HG03521 (cell line): ENCODE results near the gene PARP8.
"Not testable (repeated sequence)": the region's sequence is repeated elsewhere in the genome, so short reads cannot be mapped to it uniquely, and the experiment has no call there.

Source experiments
- ATAC-seq: cut with Tn5 transposase; IDR thresholded peaks from one replicate; pipeline ENCODE4 v1.9.1; 2021; ENCODE audit warnings: mild to moderate bottlenecking, moderate library complexity; ENCODE audit not compliant: unreplicated experiment

The PARP8 gene

DNA sequence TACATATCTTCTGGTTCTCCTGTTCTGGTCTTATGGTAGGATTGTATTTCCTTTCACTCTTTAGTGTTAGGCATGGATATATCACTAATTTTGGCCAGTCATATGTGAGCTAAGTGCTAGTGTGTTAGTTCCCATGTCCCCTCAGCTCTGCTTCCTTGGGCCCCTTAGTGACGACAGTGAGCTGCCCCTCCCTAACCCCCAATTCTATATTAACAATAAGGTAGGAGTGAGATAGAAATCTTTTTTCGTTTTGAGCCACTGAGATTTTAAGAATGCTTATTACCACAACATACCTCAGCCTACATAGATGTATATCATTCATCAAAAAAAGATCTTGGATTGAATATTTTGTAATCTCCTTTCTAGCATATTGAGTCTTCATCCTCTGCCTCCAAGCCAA is 100.5 kb downstream of the PARP8 start:
- no peak for ATAC-seq

DNA sequence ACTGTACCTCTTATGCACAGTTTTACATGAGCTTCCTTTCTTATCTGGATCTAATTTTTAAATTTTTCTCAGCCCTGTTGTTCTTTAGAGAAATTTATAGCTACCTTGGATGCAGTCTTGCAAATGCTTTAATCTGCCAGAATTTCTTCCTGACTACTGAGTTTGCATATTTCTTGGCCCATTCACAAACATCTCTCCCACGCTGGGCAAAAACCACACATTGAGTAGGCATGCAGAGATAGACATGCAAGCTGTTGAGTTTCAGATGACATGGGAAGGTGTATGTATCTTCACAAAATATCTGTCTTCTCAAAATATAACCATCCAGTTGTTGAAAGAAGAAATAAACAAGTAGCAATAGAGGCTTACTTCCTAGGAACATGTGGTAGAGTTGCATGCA is 101.2 kb downstream of the PARP8 start:
- no peak for ATAC-seq

DNA sequence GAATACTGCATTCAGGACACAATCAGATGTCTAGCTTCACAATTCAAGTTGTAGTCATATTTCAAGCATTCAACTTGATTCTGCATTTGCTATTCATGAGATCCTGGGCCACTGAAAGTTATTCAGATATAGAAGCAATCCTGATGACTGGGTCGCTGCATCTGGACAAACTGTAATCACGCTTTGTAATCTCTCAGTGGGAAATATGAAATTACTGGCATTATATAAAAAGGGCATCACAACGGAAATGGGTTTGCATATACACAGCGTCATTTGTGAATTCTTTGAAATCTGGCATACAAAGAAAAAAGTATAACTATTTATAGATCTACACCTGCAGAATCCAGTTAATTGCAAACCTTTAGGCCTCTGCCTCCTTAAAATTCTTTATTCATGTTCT is 102.2 kb downstream of the PARP8 start:
- no peak for ATAC-seq

DNA sequence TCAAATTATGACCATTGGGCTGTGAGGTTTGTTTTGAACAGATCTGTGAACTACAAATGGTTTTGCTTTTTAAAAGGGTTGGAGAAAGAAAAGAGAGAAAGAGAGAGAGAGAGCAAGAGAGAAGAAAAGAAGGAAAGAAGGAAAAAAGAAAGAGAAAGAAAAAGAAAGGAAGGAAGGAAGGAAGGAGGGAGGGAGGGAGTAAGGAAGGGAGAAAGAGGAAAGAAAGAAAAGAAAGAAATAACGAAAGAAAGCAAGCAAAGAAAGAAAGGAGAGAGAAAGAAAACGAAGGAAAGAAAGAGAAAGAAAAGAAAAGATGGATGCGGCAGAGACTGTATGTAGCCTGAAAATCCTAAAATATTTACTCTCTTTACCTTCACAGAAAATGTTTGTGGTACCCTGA is 104.0 kb downstream of the PARP8 start:
- ATAC-seq: no peak

DNA sequence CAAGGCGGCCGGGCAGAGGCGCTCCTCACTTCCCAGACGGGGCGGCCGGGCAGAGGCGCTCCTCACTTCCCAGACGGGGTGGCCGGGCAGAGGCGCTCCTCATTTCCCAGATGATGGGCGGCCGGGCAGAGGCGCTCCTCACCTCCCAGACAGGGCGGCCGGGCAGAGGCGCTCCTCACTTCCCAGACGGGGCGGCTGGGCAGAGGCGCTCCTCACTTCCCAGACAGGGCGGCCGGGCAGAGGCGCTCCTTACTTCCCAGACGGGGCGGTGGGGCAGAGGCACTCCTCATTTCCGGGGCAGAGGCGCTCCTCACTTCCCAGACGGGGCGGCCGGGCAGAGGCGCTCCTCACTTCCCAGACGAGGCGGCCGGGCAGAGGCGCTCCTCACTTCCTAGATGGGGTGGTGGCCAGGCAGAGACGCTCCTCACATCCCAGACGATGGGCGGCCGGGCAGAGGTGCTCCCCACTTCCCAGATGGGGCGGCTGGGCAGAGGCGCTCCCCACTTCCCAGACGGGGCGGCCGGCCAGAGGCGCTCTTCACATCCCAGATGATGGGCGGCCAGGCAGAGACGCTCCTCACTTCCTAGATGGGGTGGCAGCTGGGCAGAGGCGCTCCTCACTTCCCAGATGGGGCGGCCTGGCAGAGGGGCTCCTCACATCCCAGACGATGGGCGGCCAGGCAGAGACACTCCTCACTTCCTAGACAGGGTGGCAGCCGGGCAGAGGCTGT is 108.2 kb downstream of the PARP8 start:
- not testable (repeated sequence) for ATAC-seq

DNA sequence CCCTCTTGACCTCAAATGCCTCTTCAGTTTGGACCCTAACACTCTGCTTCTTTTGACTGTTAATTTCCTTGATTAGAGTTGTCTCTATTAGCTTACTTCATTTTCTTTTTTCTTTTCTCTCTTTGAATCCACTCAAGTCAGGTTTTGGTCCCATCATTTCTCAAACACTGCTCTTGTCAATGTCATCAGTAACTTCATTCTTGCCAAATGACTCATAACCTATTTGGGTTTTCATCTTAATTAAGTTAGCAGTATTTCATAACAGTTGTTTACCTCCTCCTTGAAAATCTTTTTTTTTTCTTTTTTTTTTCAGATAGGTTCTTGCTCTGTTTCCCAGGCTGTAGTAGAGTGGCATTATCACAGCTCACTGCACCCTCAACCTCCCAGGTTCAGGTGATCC is 119.6 kb downstream of the PARP8 start:
- ATAC-seq: no peak

DNA sequence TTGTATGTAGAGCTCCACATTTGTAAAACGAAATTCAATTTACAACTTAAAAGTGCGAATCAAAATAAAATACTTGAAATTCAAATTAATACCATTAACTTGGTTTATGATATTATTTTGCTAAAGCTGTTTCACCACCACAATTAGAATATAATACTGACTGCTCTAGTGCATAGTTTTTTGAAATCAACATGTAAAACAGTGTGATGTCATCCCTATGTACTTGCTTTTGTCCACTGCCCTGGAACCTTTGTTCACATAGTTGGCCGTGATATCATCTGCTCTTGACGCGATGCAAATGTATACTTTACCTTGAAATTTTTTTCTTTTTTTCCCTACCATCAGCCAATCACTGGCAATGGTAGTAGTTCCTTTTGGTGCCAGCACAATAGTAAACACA is 125.4 kb downstream of the PARP8 start:
- no peak for ATAC-seq

DNA sequence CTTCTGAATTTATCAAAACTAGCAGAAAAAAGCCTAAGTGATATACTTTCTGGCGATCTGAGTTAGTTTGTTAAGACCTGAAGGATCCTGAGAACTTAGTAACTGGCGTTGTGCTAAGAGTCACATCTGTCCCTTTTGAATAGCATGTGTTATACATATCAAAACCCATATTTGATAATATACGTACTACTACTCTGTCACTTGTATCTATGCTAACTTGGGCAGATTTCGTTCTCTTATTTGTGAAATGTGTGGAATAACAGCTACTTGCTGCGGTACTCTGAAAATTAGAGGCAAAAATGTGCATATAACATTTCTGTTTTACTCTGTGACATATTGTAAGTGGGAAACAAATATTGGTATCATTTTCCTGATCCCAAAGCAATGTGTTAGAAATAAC is 126.4 kb downstream of the PARP8 start:
- no peak for ATAC-seq

DNA sequence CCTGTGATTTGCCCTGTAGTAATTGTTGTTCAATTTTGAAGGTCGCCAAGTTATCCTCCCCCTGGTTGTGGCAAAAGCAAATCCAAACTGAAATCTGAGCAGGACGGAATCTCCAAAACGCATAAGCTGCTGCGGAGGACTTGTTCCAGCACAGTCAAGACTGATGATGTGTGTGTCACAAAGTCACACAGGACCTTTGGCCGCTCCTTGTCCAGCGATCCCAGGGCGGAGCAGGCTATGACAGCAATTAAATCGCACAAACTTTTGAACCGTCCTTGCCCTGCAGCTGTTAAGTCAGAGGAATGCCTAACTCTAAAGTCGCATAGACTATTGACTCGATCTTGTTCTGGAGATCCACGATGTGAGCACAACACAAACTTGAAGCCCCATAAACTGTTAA is 128.4 kb downstream of the PARP8 start:
- ATAC-seq: no peak

DNA sequence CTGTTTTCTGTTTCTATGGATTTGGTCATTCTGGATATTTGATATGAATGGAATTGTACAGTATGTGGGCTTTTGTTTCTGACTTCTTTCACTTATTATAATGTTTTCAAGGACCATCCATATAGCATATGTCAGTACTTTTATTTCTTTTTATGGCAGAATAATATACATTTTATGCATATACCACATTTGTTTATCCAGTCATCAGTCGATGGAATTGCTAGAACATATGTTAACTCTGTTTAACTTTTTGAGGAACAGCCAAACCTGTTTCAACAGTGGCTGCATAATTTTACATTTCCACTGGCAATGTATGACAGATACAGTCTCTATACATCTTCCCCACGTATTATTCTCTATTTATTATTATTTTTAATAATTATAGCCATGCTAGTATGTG is 131.6 kb downstream of the PARP8 start:
- ATAC-seq: no peak

DNA sequence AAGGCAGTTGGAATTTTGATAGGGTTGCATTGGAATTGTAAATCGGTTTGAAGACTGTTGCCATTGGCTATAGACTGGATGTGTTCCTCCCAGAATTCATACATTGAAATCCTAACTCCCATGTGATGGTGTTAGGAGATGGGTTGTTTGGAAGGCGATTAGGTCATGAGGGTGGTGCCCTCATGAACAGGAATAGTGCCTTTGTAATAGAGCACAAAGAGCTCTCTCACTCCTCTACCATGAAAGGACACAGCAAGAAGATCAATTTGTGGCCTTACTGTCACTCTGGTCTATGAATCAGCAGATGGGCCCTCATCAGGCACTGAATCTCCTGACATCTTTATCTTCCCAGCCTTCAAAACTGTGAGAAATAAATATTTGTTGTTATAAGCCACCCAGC is 133.2 kb downstream of the PARP8 start:
- ATAC-seq: no peak

DNA sequence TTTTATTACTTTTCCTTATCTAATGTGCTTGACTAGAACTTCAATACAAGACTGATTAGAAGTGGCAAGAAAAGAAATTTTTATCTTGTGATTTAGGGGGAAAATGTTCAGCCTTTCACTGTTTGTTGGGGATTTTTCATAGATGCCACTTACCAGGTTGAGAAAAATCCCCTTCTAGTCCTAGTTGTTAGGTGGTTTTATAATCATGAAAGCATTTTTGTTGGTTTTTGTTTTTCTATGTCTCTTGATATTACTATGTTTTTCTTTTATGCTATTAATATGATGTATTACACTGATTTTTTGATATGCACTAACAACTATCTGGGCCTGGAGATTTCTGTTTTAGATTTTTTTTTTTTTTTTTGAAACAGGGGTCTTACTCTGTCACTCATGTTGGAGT is 134.0 kb downstream of the PARP8 start:
- ATAC-seq: no peak

DNA sequence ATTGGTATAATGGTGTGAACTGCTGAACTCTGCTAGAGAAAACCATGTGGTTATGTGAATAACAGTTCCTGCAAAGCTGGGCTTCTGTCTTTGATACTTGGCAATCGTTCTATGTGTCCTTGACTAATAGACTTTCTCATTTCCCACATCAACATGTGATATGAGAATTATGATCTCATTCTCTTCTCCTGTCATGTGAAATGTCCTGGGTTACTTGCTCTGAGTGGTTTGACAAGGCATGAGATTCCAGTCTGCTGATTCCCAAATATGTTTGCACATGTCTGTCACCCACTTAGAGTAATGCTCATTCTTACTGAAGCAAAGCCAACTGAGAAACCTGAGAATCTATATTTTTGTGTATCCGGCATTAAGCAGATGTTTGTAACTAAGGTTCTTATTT is 141.2 kb downstream of the PARP8 start:
- no peak for ATAC-seq

DNA sequence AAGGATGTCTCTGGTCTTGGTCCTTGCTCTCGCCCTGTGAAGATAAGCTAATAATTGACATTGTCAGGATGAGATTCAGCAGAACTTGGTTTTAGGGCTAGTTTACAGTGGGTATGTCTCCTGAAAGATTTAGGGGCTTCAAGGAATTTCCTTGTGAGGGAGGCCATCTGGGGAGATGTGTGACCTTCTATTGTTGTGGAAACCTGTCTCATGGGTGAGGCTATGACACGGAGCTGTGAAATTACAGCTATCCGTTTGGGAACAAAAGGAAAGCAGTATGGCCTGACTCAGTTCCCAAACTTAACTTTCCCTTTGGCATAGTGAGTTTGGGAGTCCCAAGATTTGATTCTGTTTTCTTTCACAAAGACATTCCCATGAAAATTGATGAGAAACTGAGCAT is 142.0 kb downstream of the PARP8 start:
- ATAC-seq: no peak

DNA sequence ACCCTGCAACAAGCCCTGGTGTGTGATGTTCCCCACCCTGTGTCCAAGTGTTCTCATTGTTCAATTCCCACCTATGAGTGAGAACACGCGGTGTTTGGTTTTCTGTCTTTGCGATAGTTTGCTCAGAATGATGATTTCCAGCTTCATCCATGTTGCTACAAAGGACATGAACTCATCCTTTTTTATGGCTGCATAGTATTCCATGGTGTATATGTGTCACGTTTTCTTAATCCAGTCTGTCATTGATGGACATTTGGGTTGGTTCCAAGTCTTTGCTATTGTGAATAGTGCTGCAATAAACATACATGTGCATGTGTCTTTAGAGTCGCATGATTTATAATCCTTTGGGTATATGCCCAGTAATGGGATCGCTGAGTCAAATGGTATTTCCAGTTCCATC is 145.3 kb downstream of the PARP8 start:
- ATAC-seq: not testable (repeated sequence)

DNA sequence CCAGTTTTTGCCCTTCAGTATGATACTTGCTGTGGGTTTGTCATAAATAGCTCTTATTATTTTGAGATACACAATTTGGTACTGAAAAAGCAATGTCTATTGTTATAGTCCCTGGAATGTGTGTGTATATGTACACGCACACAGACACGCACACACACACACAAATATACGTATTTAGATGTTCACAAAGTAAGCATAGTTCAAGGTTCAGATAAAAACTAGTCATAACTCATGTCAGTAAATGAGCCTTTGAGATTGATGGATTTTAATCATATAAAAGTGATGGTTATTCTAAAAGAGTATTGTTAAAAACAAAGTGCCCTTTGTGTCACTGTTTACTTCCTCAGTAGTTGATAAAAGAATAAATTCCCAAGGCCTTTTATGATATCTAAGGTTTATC is 147.3 kb downstream of the PARP8 start:
- ATAC-seq: no peak

DNA sequence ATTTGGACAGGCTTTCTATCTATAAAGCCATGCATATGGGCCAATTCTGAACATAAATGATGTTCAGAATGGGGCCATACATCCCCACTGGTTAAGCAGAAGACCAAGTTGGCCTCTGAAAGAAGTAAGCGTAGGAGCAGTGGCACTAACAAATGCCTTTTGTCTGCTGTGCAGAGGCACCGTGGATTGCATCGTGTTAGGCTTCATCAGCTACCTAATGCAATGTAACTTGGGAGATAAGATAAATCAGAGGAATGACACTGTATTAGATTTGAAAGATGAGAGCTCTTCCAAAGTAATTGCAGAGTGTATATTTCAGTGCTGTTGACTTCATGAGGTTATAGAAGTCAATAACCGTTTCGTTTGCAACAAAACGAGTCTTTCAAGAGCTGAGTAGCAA is 148.1 kb downstream of the PARP8 start:
- no peak for ATAC-seq

DNA sequence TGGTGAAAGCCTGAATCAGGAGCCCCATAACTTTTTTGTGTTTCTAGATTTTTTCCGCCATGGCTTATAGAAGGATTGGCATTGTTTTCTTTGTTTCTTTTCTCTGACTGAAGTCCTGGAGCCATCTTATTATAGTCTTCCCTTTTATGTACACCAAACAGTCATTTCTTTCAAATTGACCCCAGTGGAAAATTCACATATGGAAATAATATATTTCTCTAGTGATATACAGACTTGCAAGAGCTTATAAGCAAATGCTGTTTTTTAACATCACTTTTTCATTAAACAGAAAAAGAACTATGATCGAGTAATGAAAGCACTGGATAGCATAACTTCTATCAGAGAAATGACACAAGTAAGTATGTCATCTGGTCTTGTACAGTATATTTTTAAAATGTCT is 155.6 kb downstream of the PARP8 start:
- ATAC-seq: no peak

DNA sequence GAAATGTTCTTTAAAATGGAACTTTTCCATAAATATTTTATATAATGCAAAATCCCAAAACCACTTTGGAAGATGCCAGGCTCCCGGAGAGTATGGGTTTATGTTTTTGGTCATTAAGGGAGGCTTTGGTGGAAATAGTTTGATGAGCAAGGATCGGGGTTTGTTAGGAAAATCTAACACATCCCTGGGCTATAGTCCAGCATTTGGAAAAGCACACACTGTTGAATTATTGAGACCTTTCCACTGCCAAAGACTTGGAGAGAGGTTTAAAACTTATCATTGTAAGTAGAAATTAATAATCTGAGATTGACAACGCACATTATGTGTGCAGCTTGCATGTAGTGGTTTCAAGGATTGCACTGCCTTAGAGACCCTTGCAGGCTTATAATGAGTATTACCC is 156.3 kb downstream of the PARP8 start:
- no peak for ATAC-seq

DNA sequence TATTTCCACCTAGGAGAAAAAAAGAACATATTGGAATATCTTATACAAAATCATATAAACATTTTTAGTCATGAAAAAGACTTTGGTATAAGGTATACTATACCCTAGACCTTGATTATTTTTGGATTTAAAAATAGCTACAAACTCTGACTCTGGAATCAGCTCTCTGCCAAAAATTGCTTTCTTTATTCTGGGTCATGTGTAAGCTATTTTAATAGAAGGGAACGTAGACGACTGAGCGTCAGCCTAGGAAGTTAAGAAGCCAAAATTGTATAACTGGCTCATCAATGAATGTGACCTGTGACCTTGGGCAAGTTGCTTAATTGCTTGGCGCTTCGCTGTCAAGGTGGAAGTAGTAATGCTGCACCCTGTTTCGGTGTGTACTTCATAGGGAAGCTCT is 157.1 kb downstream of the PARP8 start:
- ATAC-seq: no peak

DNA sequence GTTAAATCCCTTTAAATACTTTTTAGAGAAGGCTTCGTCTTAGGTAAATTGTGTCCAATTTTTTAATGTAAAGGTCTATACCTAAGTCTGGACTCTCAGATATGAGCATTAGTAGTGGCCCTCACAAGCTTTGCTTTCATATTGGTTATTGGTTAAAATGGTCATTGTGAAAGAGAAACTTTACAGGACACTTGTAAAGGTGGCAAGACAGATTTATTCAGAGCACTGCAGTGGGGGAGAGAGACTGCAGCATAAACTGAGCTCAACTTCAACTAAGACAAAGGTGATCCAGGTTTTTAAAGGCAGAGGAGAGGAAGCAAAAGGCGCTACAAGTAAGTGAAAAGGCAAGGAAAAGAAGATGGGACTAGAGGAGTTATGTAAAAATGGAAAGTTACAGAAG is 157.7 kb downstream of the PARP8 start:
- no peak for ATAC-seq

DNA sequence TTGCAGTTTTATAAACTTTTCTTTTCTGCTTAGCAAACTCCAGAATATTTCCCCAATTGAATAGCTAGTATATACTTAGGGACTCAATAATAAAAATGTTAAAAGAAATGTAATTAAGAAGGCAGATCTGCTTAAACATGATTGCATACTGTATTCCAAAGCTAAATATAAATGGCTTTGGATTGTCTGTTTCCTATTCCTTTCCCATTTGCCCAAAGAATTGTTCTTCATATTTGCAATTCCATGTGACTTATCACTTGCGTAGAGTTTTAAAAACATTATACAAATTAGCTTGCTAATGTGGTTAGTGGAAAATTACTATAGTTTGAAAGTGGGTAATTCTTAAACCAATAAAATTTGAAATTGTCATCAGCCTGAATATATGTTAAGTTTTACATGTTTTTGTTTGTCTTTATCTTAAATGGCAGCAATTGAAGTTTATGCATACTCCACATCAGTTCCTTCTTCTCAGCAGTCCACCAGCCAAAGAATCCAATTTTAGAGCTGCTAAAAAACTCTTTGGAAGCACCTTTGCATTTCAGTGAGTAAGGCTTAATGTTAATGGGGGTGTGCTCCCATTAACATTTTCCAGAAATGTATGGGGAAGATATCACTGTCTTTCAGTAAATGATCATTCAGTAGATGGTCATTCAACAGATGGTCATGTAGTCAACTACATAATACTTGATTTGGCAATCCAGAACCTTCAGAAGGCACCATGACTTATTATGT is 161.2 kb downstream of the PARP8 start:
- ATAC-seq: no peak

DNA sequence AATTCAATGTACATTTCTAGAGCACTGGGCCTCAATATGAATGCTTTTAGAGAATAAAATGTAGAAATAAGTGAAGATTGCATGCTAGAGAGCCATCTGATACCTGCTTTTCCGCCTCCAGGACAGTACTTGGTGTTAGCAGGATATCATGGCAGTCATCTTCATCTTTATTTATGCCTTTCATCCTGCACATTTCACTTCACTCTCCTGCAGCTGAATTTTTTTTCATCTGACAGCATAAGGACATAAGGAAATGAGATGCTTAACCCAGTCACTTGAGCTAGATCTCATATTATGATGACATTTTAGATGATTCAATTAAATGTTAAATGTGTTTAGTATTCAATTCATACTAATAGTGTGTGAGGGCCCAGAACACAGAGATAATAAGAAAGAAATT is 162.6 kb downstream of the PARP8 start:
- ATAC-seq: no peak
